Activated CD4-positive, alpha-beta T cell treated with anti-CD3 and anti-CD28 coated beads, Interleukin-2, Interleukin-6, amounts not matched to agents 100 ng/mL and 50 ng/mL, durations not matched to agents 16 hours and 8 hours (primary cell): ENCODE data around the gene IL2RA.
A peak's percentile ranks its signal among the peaks of the same experiment; 100 is the strongest.

Experiments
- DNase-seq: peaks from one replicate; pipeline ENCODE4 v3.0.0-alpha.2; 2020

IL2RA gene

DNA sequence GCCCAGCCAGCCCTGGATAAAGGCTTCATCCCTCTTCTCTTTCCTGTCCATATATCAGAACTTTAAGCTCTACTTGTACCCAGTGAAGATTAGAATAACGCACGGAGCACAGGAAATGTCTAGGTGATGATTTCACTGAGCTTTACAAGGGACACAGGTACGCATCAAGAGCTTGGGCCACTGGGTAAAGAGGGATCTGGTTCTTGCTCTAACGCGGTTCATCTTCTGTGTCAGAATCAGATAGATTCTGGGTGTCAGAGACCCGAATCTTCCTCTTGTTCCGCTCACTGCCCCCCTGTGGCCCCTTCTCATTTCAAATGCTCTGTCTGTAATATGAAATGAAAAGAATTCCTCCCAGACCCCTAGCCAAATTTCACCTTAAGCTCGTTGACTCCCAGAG, 24.7 kb downstream of the IL2RA start:
- no peak for DNase-seq

DNA sequence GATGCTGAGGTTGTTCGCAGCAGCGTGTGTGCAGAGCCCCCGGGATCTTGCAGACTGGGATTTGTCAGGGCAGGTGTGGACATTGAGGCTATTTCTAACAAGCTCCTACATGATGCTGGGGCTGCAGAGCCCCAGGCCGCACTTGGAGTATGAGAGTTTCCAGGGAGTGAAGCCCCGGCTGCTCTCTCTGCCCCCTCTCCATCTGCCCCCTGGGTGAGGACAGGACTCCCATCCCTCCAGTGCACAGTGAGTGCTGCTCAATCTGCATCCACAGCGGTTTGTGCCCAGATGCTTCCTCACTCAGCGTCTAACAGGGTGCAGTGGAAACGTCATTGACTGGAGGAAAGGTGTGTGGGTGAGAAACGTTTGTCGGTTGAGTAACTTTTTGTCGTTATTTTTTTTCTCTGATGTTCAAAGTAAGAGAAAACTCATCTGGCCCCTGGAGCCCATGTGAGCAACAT, 25.3 kb downstream of the IL2RA start:
- no peak for DNase-seq

GRCh38 chr10:6035931-6036575, 26.1 kb downstream of the IL2RA start:
- no peak for DNase-seq

DNA sequence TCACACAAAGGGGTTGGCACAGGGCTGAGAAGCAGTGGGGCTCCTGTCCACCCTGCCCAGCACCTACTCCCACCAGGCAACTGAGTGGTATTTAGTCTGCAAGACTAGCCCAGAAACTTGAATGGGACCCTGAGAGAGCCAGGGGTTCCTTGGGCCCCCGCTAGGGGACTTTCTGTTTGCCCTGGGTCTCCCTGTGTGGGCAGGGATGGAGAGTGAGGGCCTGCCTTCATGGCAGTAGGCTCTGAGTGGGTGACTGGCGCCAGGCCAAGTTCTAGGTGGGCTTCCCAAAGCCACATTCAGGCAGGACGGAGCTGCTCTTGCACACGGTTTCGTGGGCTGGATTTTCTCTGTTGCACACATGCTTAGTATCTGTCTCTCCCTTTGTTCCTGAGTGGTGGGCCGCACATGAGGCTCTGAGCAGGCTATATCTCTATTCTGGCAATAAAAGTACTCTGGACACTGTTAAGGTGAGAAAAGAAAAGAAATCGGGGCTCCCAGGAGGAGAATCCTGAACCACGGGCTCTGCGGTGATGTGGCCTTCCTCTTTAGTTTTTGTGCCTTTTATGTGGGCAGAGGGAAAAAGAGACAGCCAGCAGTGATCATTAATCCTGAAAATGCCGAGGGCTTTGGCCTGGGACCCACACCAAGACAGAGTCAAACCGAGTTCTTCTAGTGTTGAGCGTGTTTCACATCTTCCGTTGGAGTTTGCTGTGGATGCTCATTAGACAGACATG, 26.9 kb downstream of the IL2RA start:
- DNase-seq = no peak

GRCh38 chr10:6034371-6034770, 27.8 kb downstream of the IL2RA start:
- no peak for DNase-seq

- DNase-seq = no peak
These were observed 28.2 kb downstream of the IL2RA start for GRCh38 chr10:6033954-6034353.

GRCh38 chr10:6030940-6031339, 31.2 kb downstream of the IL2RA start:
- no peak for DNase-seq

DNA sequence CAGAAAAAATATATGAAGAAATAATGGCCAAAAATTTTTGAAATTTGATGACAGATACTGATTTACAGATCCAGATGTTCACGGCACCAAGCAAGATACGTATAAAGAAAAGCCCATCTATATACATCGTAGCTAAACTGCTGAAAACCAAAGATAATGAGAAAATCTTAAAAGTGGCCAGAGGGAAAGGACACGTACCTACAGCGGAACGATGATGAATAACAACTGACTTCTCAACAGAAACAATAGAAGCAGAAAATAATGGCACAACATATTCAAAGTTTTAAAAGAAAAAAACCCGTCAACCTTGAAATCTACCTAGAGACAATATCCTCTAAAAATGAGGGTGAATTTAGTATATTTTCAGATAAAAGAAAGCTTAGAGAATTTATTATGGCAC, 31.9 kb downstream of the IL2RA start:
- no peak for DNase-seq

- no peak for DNase-seq
These were observed 34.2 kb downstream of the IL2RA start for GRCh38 chr10:6027929-6028328.

GRCh38 chr10:6025683-6026255, 36.4 kb downstream of the IL2RA start:
- DNase-seq = no peak

DNA sequence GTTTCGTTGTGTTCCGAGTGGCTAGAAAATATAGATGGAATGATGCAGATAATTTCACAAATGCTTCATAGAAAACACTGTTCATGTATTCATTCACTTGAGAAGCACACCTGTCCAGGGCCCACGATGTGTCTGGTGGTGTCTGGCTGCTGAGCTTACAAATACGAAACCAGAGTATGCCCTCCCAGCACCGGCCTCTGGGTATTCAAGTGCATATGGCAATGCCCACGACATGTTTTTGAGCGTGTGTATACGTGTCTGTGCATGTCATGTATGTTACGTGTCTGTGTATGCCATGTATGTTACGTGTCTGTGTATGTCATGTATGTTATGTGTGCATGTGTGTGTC, 37.9 kb downstream of the IL2RA start:
- DNase-seq = no peak

GRCh38 chr10:6023661-6024333, 38.4 kb downstream of the IL2RA start:
- no peak for DNase-seq

DNA sequence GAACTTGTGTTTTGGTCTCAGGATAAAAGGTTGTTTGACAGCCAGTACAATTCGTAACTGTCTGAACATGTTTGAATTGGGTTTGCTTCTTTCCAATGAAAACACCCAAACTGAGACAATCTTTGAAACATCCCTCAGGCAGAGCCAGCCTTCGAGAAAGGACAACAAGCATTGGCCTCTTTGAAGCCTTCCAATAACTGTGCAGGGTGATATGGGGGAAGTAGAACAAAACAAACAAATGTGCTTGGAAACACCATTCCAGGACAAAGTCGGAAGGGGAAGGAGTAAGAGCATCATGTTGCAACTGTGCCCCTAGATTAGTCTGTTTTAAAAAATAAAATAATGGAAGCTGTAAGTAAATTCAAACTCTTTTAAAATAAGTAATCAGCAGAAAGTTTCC, 39.5 kb downstream of the IL2RA start:
- no peak for DNase-seq

DNA sequence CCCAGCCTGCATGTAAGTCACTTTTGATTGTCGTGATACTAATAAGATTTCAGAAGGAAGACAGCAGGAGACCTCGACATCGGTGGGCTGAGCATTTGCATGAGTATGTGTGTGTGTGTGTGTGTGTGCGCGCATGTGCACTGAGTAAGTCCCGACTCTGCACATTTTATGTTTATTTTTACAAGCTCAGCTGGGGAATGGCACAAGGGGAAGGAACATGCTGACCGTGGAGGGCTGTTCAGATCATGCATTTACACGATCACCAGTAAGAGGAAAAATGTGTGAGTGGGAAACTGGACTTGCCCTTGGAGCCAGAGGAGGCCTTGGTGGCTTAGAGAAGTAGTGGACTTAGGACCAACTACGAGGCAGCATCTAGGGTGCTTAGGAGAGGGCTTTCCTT, 41.3 kb downstream of the IL2RA start:
- DNase-seq = no peak

DNA sequence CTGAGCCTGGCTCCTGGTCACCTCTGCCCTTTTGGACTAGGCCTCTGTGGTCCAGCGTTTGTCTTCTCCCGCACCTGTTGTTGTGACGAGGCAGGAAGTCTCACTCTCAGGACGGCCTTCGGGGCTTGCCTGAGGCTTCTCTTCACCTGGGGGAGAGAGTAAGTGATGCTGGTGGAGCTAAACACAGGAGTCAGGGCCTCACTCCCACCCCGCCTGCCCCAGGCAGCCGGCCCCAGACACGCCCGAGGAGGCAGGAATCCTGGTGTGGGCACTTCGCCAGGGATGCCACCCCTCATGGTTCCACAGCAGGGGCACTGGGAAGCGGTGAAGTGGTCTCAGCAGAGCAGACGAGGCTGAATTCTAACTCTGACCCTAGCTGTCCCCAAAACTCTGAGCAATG, 42.4 kb downstream of the IL2RA start:
- DNase-seq = no peak

DNA sequence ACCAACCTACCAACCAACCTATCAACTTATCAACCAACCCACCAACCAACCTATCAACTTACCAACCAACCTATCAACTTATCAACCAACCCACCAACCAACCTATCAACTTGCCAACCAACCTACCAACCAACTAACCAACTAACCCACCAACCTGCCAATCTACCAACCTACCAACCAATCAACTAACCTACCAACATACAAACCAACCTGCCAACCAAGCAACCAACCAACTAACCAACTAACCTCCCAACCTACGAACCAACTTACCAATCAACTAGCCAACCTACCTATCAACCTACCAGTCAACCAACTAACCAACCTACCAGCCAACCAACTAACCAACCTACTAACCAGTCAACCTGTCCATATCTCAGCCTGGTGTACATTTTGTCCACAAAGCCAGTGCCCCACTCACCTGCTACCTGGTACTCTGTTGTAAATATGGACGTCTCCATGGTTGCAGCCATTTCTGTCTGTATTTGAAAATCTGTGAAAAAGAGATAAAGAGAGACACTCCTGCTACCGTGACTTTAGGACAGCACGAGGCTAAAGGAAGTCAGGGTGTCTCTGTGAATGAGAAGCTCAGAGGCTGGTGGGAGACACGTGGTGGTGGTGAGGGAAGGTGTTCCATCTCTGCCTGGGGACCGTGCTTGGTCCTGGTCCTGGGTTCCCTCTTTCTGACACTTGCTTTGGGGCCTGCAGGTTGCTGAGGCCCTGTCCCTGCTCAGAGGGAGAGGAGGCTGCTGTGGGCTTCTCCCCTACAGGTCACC, 43.0 kb downstream of the IL2RA start:
- no peak for DNase-seq

GRCh38 chr10:6018422-6018821, 43.7 kb downstream of the IL2RA start:
- DNase-seq = no peak

- no peak for DNase-seq
These were observed 44.3 kb downstream of the IL2RA start for GRCh38 chr10:6017781-6018354.

DNA sequence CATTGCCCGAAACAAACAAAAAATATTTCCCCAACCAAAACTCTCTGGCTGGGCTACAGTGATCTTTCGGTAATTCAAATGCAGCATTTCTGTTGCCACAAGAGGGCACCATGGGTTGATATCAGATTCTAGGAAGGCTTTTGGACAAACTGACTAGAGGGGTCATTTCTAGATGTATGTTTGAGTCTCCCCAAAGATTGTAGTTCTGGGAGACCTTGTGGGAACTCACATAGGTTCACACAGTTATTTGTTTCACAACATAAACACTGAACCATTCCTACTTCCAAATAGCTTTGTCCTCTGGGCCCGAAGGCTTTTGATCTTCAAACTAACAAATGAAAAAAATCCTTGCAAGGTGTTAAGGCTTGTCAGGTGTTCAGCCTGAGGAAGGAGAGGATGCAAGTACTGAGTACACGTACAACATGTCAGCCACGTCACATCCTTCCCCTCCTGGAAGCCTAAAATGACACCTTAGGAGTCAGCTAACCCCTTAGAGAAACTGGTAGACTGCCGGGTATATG, 47.9 kb downstream of the IL2RA start:
- DNase-seq = peak; percentile 73

DNA sequence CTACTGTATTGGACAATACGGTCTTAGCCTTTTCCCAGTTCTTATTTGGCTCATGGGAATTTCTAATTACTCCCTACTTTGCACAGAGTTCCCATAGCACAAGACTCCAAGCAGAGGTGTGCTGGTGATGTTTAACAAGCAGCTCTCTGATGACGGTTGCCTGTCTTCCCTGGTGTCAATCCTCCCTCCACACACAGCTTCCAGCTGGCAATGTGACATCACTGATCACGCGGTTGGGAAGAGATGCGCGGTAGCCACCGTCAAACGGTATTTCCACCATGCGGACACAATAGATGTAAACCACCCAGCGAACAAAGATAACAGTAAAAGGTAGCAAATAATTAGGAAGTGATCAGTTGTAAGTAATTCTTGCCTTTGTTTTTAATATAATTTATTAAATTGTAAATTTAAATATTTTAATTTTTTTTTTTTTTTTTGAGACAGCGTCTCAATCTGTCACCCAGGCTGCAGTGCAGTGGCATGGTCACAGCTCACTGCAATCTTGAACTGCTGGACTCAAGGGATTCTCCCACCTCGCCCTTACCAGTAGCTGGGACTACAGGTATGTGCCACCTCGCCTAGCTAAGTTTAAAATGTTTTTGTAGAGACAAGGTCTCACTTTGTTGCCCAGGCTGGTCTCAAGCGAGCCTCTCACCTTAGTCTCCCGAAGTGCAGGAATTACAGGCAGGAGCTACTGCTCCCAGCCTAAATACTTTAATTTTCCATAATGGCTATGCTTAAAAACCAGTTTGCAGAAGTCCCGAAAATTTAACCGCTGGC, 48.6 kb downstream of the IL2RA start:
- DNase-seq = no peak

GRCh38 chr10:6012121-6012905, 49.9 kb downstream of the IL2RA start:
- no peak for DNase-seq
